Omental fat pad (tissue), 4 donors: ENCODE data around the gene CYLD. TPM values are rescaled to one million over a fixed set of nuclear protein-coding genes. Genes with fewer than 3 reads are reported as not detected.

ENCODE experiments used
- ATAC-seq: fragments of 150-250 bp; one replicate; pipeline ENCODE4 v1.9.1; 2016; ENCODE audit warnings: mild to moderate bottlenecking, moderate library complexity; ENCODE audit not compliant: low FRiP score
- DNase-seq: peaks from one replicate; pipeline ENCODE4 v3.0.0-alpha.2; 2019; ENCODE audit warnings: low spot score
- CTCF ChIP-seq, 3 donors: fragments of 450-650 bp; IDR thresholded peaks; one replicate each; pipeline ENCODE4 v1.5.1; 2016 to 2017; ENCODE audit warnings: antibody characterized with exemption in 3 of 3, mild to moderate bottlenecking in 3 of 3, moderate library complexity in 2 of 3
- total RNA-seq, 4 donors: library from RNA; depleted of rRNA; stranded (reverse); fragments of >200 nt; gene quantifications; one replicate each; pipeline ENCODE4 v1.1.0, GENCODE V29; 2016

Gene CYLD
- total RNA-seq, 4 donors from 2014 or later, result 20.5 to 51.1 (median 36.6) TPM

- no peak for TF ChIP-seq CTCF (IDR thresholded peaks at IDR 0.05)
These were observed 55.6 kb downstream of the CYLD start for GRCh38 chr16:50797456-50797855.

DNA sequence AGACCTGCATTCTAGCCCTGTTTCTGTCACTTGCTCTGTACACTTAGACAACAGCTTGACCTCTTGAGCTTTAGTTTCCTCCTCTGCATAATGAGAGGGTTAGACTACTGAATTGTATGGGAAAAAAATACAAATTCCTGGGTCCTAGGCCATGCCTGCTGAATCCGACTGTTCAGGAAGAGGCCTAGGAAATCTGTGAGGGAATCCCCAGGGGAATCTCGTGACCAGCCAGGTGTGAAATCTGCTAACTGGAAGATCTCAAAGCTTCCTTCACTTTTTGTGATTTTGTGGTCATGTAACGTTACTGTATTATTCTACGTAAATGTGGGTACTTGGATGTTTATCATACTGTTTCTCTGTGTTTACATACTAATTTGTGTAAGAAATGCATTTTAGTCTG, 58.2 kb downstream of the CYLD start:
- DNase-seq, result no peak
- no peak for ATAC-seq
- no peak for TF ChIP-seq CTCF (IDR thresholded peaks at IDR 0.05)

More at GRCh38 chr16:50797456-50797855, 55.6 kb downstream of the CYLD start:
- DNase-seq, result no peak
- no peak for ATAC-seq

DNA sequence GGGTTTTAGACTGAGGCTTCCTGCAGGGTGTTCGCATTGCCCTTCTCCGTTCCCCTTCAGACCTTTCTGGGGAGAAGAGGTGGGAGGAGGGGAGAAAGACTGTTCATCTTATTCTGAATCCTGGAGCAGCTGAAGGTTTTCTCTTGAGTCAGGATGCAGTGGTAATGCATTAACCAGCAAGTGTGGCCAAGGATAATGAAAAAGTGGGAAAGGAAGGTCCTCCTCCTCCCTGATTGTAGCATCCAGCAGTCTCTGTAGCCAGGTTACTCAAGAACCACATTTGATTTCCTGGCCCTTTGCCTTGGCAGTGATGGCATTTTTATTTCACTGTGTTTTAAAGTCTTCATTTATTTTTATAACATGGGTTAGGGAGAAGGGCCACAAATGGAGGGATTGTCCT, 59.1 kb downstream of the CYLD start:
- ATAC-seq, result no peak
- no peak for TF ChIP-seq CTCF (IDR thresholded peaks at IDR 0.05)
- DNase-seq, result no peak

GRCh38 chr16:50802000-50802399, 60.1 kb downstream of the CYLD start:
- TF ChIP-seq CTCF (IDR thresholded peaks at IDR 0.05), result no peak
- no peak for ATAC-seq
- no peak for DNase-seq

- ATAC-seq (no peak), DNase-seq (no peak)
- no peak for TF ChIP-seq CTCF (IDR thresholded peaks at IDR 0.05)
These were observed 61.1 kb downstream of the CYLD start for GRCh38 chr16:50802961-50803360.

- TF ChIP-seq CTCF (IDR thresholded peaks at IDR 0.05), result no peak
- DNase-seq (no peak), ATAC-seq (no peak)
These were observed 62.5 kb downstream of the CYLD start for GRCh38 chr16:50804290-50804907.
